HCT116 (cell line): ENCODE results near the gene DOCK11.

Experiments
- CEBPB ChIP-seq: IDR thresholded peaks from 2 replicates; pipeline ENCODE4 v1.6.1; 2012; ENCODE audit warnings: low read depth
- EZH2 ChIP-seq: fragments of 200-600 bp; sonication (generic); IDR thresholded peaks from 2 replicates; pipeline ENCODE4 v1.6.1; 2017; ENCODE audit warnings: antibody characterized with exemption, mixed run types
- EZH2phosphoT487 ChIP-seq: fragments of 200-600 bp; IDR thresholded peaks from 2 replicates; pipeline ENCODE4 v1.6.1; 2018; ENCODE audit warnings: antibody characterized with exemption, borderline replicate concordance
- POLR2A ChIP-seq: IDR thresholded peaks from 2 replicates; pipeline ENCODE4 v1.7.0; 2011; ENCODE audit warnings: borderline replicate concordance; ENCODE audit not compliant: insufficient read depth, insufficient read length; ENCODE audit errors: extremely low read depth
- POLR2AphosphoS5 ChIP-seq: IDR thresholded peaks from 2 replicates; pipeline ENCODE4 v1.6.1; 2011; ENCODE audit warnings: mild to moderate bottlenecking, low read depth, low read length, moderate library complexity
- TCF7L2 ChIP-seq: IDR thresholded peaks from 2 replicates; pipeline ENCODE4 v1.7.0; 2011; ENCODE audit warnings: borderline replicate concordance, inconsistent platforms; ENCODE audit not compliant: insufficient read depth, insufficient read length; ENCODE audit errors: extremely low read depth
- YY1 ChIP-seq: IDR thresholded peaks from 2 replicates; pipeline ENCODE4 v1.6.1; 2011; ENCODE audit warnings: low read length, low read depth, moderate library complexity, mild to moderate bottlenecking; ENCODE audit not compliant: insufficient replicate concordance; ENCODE audit errors: extremely low read depth
- ZFX ChIP-seq: fragments of 450-650 bp; IDR thresholded peaks from 2 replicates; pipeline ENCODE4 v1.6.1; 2017
- ZNF274 ChIP-seq: fragments of 200-500 bp; sonication (Bioruptor generic); IDR thresholded peaks from 2 replicates; pipeline ENCODE4 v1.6.1; 2014; ENCODE audit warnings: mild to moderate bottlenecking, low read depth, low read length, inconsistent platforms
- TF ChIP-seq, protein P1 (sequence below), 3 experiments: fragments of 200-600 bp in 1 of 3; sonication (generic) in 1 of 3; IDR thresholded peaks in 2 of 3; conservative IDR thresholded peaks in 1 of 3; 2 replicates each; pipeline ENCODE4 v1.5.1; 2012 to 2017; ENCODE audit warnings: low read depth in 2 of 3, low read length in 2 of 3, antibody characterized with exemption in 1 of 3, borderline replicate concordance in 1 of 3, control low read depth in 1 of 3, mild to moderate bottlenecking in 1 of 3, mixed read lengths in 1 of 3, mixed run types in 1 of 3, moderate library complexity in 1 of 3; ENCODE audit not compliant: insufficient read depth in 1 of 3
- TF ChIP-seq, protein P2 (sequence below): IDR thresholded peaks from 2 replicates; pipeline ENCODE4 v1.6.1; 2012; ENCODE audit warnings: low read depth
- TF ChIP-seq, protein P3 (sequence below): IDR thresholded peaks from 2 replicates; pipeline ENCODE4 v1.6.1; 2011; ENCODE audit warnings: mild to moderate bottlenecking, low read length, moderate library complexity; ENCODE audit not compliant: insufficient replicate concordance; ENCODE audit errors: extremely low read depth

DNA sequence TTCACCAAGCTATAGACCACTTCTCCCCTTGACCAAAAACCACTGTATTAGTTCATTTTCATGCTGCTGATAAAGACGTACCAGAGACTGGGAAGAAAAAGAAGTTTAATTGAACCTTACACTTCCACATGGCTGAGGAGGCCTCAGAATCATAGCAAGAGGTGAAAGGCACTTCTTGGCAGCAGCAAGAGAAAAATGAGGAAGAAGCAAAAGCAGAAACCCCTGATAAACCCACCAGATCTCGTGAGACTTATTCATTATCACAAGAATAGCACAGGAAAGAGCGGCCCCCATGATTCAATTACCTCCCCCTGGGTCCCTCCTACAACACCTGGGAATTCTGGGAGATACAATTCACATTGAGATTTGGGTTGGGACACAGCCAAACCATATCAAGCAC, 97.8 kb downstream of the DOCK11 start:
- TF ChIP-seq, protein P1, sequence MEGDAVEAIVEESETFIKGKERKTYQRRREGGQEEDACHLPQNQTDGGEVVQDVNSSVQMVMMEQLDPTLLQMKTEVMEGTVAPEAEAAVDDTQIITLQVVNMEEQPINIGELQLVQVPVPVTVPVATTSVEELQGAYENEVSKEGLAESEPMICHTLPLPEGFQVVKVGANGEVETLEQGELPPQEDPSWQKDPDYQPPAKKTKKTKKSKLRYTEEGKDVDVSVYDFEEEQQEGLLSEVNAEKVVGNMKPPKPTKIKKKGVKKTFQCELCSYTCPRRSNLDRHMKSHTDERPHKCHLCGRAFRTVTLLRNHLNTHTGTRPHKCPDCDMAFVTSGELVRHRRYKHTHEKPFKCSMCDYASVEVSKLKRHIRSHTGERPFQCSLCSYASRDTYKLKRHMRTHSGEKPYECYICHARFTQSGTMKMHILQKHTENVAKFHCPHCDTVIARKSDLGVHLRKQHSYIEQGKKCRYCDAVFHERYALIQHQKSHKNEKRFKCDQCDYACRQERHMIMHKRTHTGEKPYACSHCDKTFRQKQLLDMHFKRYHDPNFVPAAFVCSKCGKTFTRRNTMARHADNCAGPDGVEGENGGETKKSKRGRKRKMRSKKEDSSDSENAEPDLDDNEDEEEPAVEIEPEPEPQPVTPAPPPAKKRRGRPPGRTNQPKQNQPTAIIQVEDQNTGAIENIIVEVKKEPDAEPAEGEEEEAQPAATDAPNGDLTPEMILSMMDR (IDR thresholded peaks at IDR 0.05 in 2 of 3, conservative IDR thresholded peaks at IDR 0.05 in 1 of 3; ENCODE audit: borderline replicate concordance in 1 of 3, insufficient read depth in 1 of 3, low read depth in 2 of 3, low read length in 2 of 3) = no peak
- TF ChIP-seq EZH2phosphoT487 (no peak), POLR2A (no peak), ZFX (no peak), ZNF274 (no peak), EZH2 (no peak), TCF7L2 (no peak), POLR2AphosphoS5 (no peak), YY1 (no peak), CEBPB (no peak)
- TF ChIP-seq, protein P2, sequence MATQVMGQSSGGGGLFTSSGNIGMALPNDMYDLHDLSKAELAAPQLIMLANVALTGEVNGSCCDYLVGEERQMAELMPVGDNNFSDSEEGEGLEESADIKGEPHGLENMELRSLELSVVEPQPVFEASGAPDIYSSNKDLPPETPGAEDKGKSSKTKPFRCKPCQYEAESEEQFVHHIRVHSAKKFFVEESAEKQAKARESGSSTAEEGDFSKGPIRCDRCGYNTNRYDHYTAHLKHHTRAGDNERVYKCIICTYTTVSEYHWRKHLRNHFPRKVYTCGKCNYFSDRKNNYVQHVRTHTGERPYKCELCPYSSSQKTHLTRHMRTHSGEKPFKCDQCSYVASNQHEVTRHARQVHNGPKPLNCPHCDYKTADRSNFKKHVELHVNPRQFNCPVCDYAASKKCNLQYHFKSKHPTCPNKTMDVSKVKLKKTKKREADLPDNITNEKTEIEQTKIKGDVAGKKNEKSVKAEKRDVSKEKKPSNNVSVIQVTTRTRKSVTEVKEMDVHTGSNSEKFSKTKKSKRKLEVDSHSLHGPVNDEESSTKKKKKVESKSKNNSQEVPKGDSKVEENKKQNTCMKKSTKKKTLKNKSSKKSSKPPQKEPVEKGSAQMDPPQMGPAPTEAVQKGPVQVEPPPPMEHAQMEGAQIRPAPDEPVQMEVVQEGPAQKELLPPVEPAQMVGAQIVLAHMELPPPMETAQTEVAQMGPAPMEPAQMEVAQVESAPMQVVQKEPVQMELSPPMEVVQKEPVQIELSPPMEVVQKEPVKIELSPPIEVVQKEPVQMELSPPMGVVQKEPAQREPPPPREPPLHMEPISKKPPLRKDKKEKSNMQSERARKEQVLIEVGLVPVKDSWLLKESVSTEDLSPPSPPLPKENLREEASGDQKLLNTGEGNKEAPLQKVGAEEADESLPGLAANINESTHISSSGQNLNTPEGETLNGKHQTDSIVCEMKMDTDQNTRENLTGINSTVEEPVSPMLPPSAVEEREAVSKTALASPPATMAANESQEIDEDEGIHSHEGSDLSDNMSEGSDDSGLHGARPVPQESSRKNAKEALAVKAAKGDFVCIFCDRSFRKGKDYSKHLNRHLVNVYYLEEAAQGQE = no peak
- TF ChIP-seq, protein P3, sequence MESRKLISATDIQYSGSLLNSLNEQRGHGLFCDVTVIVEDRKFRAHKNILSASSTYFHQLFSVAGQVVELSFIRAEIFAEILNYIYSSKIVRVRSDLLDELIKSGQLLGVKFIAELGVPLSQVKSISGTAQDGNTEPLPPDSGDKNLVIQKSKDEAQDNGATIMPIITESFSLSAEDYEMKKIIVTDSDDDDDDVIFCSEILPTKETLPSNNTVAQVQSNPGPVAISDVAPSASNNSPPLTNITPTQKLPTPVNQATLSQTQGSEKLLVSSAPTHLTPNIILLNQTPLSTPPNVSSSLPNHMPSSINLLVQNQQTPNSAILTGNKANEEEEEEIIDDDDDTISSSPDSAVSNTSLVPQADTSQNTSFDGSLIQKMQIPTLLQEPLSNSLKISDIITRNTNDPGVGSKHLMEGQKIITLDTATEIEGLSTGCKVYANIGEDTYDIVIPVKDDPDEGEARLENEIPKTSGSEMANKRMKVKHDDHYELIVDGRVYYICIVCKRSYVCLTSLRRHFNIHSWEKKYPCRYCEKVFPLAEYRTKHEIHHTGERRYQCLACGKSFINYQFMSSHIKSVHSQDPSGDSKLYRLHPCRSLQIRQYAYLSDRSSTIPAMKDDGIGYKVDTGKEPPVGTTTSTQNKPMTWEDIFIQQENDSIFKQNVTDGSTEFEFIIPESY = no peak
